Suprapubic skin (tissue), 4 donors: Measurements from ENCODE around the gene ADAM8. TPM values are rescaled to one million over a fixed set of nuclear protein-coding genes. Genes with fewer than 3 reads are reported as not detected.
"Not testable (repeated sequence)": the region's sequence is repeated elsewhere in the genome, so short reads cannot be mapped to it uniquely, and the experiment has no call there.

Source experiments
- DNase-seq, 2 donors: peaks; one replicate each; pipeline ENCODE4 v3.0.0-alpha.2; 2019; ENCODE audit warnings: low spot score in 2 of 2
- H3K27ac ChIP-seq: fragments of 200-600 bp; sonication (generic); one replicate; pipeline ENCODE4 v1.5.1; 2019
- H3K27me3 ChIP-seq: fragments of 200-600 bp; sonication (generic); one replicate; pipeline ENCODE4 v1.5.1; 2019
- H3K36me3 ChIP-seq: fragments of 200-600 bp; sonication (generic); one replicate; pipeline ENCODE4 v1.5.1; 2019
- H3K4me1 ChIP-seq: fragments of 200-600 bp; sonication (generic); one replicate; pipeline ENCODE4 v1.5.1; 2019
- H3K4me3 ChIP-seq: fragments of 200-600 bp; sonication (generic); one replicate; pipeline ENCODE4 v1.5.1; 2019; ENCODE audit warnings: mild to moderate bottlenecking
- H3K9me3 ChIP-seq: fragments of 200-600 bp; sonication (generic); one replicate; pipeline ENCODE4 v1.5.1; 2019
- CTCF ChIP-seq, 2 donors: fragments of 200-600 bp in 1 of 2; fragments of 450-650 bp in 1 of 2; sonication (generic) in 1 of 2; IDR thresholded peaks; one replicate each; pipeline ENCODE4 v1.5.1; 2016 to 2019; ENCODE audit warnings: antibody characterized with exemption in 2 of 2, mild to moderate bottlenecking in 1 of 2, moderate library complexity in 1 of 2
- EP300 ChIP-seq: sonication (generic); formaldehyde crosslinking; IDR thresholded peaks from one replicate; pipeline ENCODE4 v1.6.1; 2017; ENCODE audit warnings: antibody characterized with exemption
- POLR2A ChIP-seq, 2 donors: fragments of 450-650 bp; IDR thresholded peaks; one replicate each; pipeline ENCODE4 v1.6.1; 2017; ENCODE audit warnings: antibody characterized with exemption in 2 of 2, mild to moderate bottlenecking in 2 of 2, moderate library complexity in 2 of 2
- POLR2AphosphoS5 ChIP-seq, 3 donors: sonication (generic); formaldehyde crosslinking; IDR thresholded peaks; one replicate each; pipeline ENCODE4 v1.6.1; 2017; ENCODE audit warnings: antibody characterized with exemption in 3 of 3
- WGBS: methylation state at CpG from one replicate; pipeline ENCODE4 v1.1.5; 2018; 5-methylcytosine and 5-hydroxymethylcytosine counted together
- total RNA-seq, 4 donors: library from RNA; depleted of rRNA; stranded (reverse); fragments of >200 nt; gene quantifications; one replicate each; pipeline ENCODE4 v1.1.0, GENCODE V29; 2016

Gene ADAM8
- total RNA-seq, 4 donors from 2014 or later: 3.0 to 18.4 (median 4.1) TPM

DNA sequence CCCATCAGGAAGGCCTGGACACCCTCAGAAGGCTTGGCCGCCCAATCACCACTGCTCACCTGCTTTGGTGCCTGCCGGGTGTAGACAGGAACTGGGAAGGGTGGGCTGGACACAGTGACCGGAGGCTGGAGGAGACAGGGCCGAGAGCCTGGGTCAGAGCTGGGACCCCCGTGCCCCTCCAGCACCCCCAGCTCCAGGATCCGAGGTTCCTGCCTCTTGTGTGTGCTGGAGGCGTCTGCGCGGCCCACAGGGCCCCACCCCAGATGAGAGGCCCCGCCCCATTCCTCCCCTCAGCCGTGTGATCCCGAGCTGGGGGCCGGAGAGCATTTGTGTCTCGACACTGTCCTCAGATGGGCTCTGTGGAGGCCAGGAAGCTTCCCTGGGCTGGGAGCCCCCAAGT, 9.4 kb downstream of the ADAM8 start:
- H3K4me3 ChIP-seq: no peak overlapping the region
- peaks cover 15% of the 10 kb centered on the region for H3K4me1 ChIP-seq
- H3K9me3 ChIP-seq: no peaks in the 10 kb centered on the region
- no peaks in the 10 kb centered on the region for H3K27me3 ChIP-seq
- no peak for DNase-seq
- WGBS: no CpG with 5 or more reads among the region's 14 CpGs
- peaks cover 7% of the 10 kb centered on the region for H3K36me3 ChIP-seq
- TF ChIP-seq EP300: no peak
- TF ChIP-seq CTCF (IDR thresholded peaks at IDR 0.05): no peak
- no peak for TF ChIP-seq POLR2A (IDR thresholded peaks at IDR 0.05)
- TF ChIP-seq POLR2AphosphoS5 (IDR thresholded peaks at IDR 0.05): no peak
- no peak overlapping the region for H3K27ac ChIP-seq

- TF ChIP-seq POLR2AphosphoS5 (IDR thresholded peaks at IDR 0.05) (no peak), POLR2A (IDR thresholded peaks at IDR 0.05) (no peak), CTCF (IDR thresholded peaks at IDR 0.05) (no peak), EP300 (no peak)
- Histone ChIP-seq H3K4me1 (peaks cover 22% of the 10 kb centered on the region), H3K27me3 (no peaks in the 10 kb centered on the region), H3K9me3 (no peaks in the 10 kb centered on the region), H3K36me3 (peaks cover 7% of the 10 kb centered on the region), H3K4me3 (no peak overlapping the region), H3K27ac (no peak overlapping the region)
- WGBS: 89% methylated on average over 14 of the region's 21 CpGs
- no peak for DNase-seq
These were observed 10.4 kb downstream of the ADAM8 start for GRCh38 chr10:133266056-133266795.

- H3K27ac ChIP-seq, H3K9me3 ChIP-seq, H3K27me3 ChIP-seq, DNase-seq, H3K4me3 ChIP-seq, H3K36me3 ChIP-seq: not testable (repeated sequence)
- 70% methylated on average over 10 of the region's 10 CpGs for WGBS
- peaks cover 34% of the 10 kb centered on the region for H3K4me1 ChIP-seq
These were observed 11.6 kb downstream of the ADAM8 start for GRCh38 chr10:133265052-133265451.

- WGBS: 48% methylated on average over 9 of the region's 9 CpGs
- DNase-seq: no peak
- TF ChIP-seq POLR2A (IDR thresholded peaks at IDR 0.05) (no peak), POLR2AphosphoS5 (IDR thresholded peaks at IDR 0.05) (no peak), EP300 (no peak), CTCF (IDR thresholded peaks at IDR 0.05) (no peak)
These were observed 12.2 kb downstream of the ADAM8 start for GRCh38 chr10:133264461-133264860.

GRCh38 chr10:133263674-133264073, 13.0 kb downstream of the ADAM8 start:
- no peak for DNase-seq
- H3K36me3 ChIP-seq: no peaks in the 10 kb centered on the region
- no peaks in the 10 kb centered on the region for H3K9me3 ChIP-seq
- no peaks in the 10 kb centered on the region for H3K27me3 ChIP-seq
- no peak overlapping the region for H3K27ac ChIP-seq
- TF ChIP-seq POLR2A (IDR thresholded peaks at IDR 0.05) (no peak), POLR2AphosphoS5 (IDR thresholded peaks at IDR 0.05) (no peak), EP300 (no peak), CTCF (IDR thresholded peaks at IDR 0.05) (no peak)
- 92% methylated on average over 7 of the region's 10 CpGs for WGBS
- H3K4me3 ChIP-seq: no peak overlapping the region
- H3K4me1 ChIP-seq: peaks cover 48% of the 10 kb centered on the region

More at GRCh38 chr10:133264461-133264860, 12.2 kb downstream of the ADAM8 start:
- no peak overlapping the region for H3K4me3 ChIP-seq
- no peaks in the 10 kb centered on the region for H3K9me3 ChIP-seq
- H3K27me3 ChIP-seq: no peaks in the 10 kb centered on the region
- H3K27ac ChIP-seq: no peak overlapping the region
- H3K4me1 ChIP-seq: peaks cover 40% of the 10 kb centered on the region
- H3K36me3 ChIP-seq: no peaks in the 10 kb centered on the region
